Panc1 (cell line): ENCODE measurements around the gene KCNMA1. TPM values are rescaled to one million over a fixed set of nuclear protein-coding genes. Genes with fewer than 3 reads are reported as not detected.

Source experiments
- ATAC-seq: fragments of 200-7000 bp; cut with Tn5 transposase; 2 replicates; pipeline ENCODE4 v1.9.1; 2020; ENCODE audit warnings: mild to moderate bottlenecking, moderate library complexity
- BruUV-seq: library from RNA; stranded (reverse); fragments of 400-500 nt; replicated peaks from 2 replicates; lab custom pipeline; 2021; lab: Mats Ljungman, UMichigan
- CTCF ChIA-PET: fragments of 300-600 bp; sonication (Branson Sonifier 250); formaldehyde crosslinking; loops from one replicate; lab custom pipeline; 2022; ENCODE audit warnings: antibody characterized with exemption; lab: Charles Lee
- POLR2A ChIA-PET: fragments of 300-600 bp; sonication (Branson Sonifier 250); formaldehyde crosslinking; loops from one replicate; lab custom pipeline; 2022; ENCODE audit warnings: antibody characterized with exemption; lab: Charles Lee
- DNase-seq: peaks from one replicate; pipeline ENCODE4 v3.0.0-alpha.2; 2010; ENCODE audit warnings: low read depth, low spot score
- H3K27ac ChIP-seq: 2 replicates; pipeline ENCODE4 v1.5.1; 2011; ENCODE audit warnings: mild to moderate bottlenecking, low read length, inconsistent platforms
- H3K27me3 ChIP-seq: fragments of 200-500 bp; sonication (Bioruptor generic); 2 replicates; pipeline ENCODE4 v1.6.0; 2014; ENCODE audit warnings: low read length, inconsistent platforms; ENCODE audit not compliant: control insufficient read depth, insufficient read depth
- H3K36me3 ChIP-seq: fragments of 200-500 bp; sonication (Bioruptor generic); 2 replicates; pipeline ENCODE4 v1.5.1; 2014; ENCODE audit warnings: inconsistent platforms, mild to moderate bottlenecking, low read length, moderate library complexity; ENCODE audit not compliant: control insufficient read depth, insufficient read depth
- H3K4me1 ChIP-seq: 2 replicates; pipeline ENCODE4 v1.5.1; 2011; ENCODE audit warnings: inconsistent platforms, mild to moderate bottlenecking, low read length, moderate library complexity; ENCODE audit not compliant: control insufficient read depth, insufficient read depth
- H3K4me3 ChIP-seq, 2 experiments: 2 replicates each; pipeline ENCODE4 v1.5.1; 2011 to 2012; ENCODE audit warnings: low read depth in 2 of 2, low read length in 2 of 2, mild to moderate bottlenecking in 2 of 2, inconsistent platforms in 1 of 2, moderate library complexity in 1 of 2
- H3K9me3 ChIP-seq: fragments of 200-500 bp; sonication (Bioruptor generic); 2 replicates; pipeline ENCODE4 v1.5.1; 2014; ENCODE audit warnings: low read depth, mild to moderate bottlenecking, inconsistent platforms, low read length, moderate library complexity; ENCODE audit not compliant: control insufficient read depth, insufficient read depth
- CTCF ChIP-seq: fragments of 450-650 bp; IDR thresholded peaks from 2 replicates; pipeline ENCODE4 v1.5.1; 2017; ENCODE audit warnings: mild to moderate bottlenecking
- POLR2AphosphoS5 ChIP-seq: IDR thresholded peaks from 2 replicates; pipeline ENCODE4 v1.6.1; 2012; ENCODE audit warnings: mild to moderate bottlenecking, low read depth, low read length, moderate library complexity
- SIN3A ChIP-seq: IDR thresholded peaks from 2 replicates; pipeline ENCODE4 v1.6.1; 2012; ENCODE audit warnings: low read depth, mild to moderate bottlenecking, low read length, moderate library complexity, borderline replicate concordance; ENCODE audit not compliant: insufficient read depth
- TCF7L2 ChIP-seq: IDR thresholded peaks from 2 replicates; pipeline ENCODE4 v1.6.1; 2011; ENCODE audit warnings: mild to moderate bottlenecking, low read depth, low read length, inconsistent platforms
- in situ Hi-C: cut with HindIII; loops from 2 replicates; pipeline ENCODE4 v1.10.0; 2016; ENCODE audit warnings: low sequenced_read_pairs, low pct_unique_long_range_greater_than_20kb
- intact Hi-C: fragments of 100-400 bp; cut with micrococcal nuclease; formaldehyde crosslinking; loops from one replicate; pipeline ENCODE4 v1.10.0; 2022; ENCODE audit not compliant: unreplicated experiment
- total RNA-seq: library from RNA; stranded (reverse); gene quantifications from one replicate; pipeline ENCODE4 v1.2.1, GENCODE V29; 2021; ENCODE audit not compliant: unreplicated experiment
- TF ChIP-seq, protein P1 (sequence below), 2 experiments: IDR thresholded peaks; 2 replicates each; pipeline ENCODE4 v1.6.1; 2011 to 2012; ENCODE audit warnings: low read depth in 2 of 2, control low read depth in 1 of 2, low read length in 1 of 2, mild to moderate bottlenecking in 1 of 2, moderate library complexity in 1 of 2; ENCODE audit not compliant: insufficient read depth in 1 of 2

KCNMA1 gene
- total RNA-seq, 1 experiment from 2014 or later: 91.9 TPM

DNA sequence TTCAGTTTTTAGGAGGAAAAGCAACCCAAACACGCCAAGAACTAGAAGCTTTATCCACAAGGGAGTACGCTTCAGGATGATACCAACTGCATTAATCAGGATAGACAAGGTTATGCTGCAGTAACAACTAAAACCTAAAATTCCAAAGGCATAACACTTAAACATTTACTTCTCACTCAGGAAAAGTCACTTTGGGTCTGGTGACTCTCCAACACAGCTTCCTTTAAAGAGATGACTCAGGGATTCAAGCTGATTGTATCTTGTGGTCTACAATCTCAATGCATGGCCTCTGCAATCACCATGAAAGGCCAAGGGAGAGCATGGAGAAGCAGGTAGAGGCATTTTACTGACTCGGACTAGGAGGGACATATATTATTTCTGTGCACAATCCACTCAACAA lies 315.8 kb downstream of the KCNMA1 start:
- in situ Hi-C loops: no loop called here
- peaks cover 9% of the 10 kb centered on the region for H3K4me1 ChIP-seq
- no peaks in the 10 kb centered on the region for H3K36me3 ChIP-seq
- H3K27ac ChIP-seq: no peak overlapping the region
- DNase-seq: no peak
- ChIA-PET POLR2A (interaction anchor here (0.5 kb wide), 1 partner anchor 34 kb away, joined by 7 read pairs; no protein-coding TSS in a partner anchor), CTCF (no interaction called here)
- H3K4me3 ChIP-seq: no peak overlapping the region
- BruUV-seq: no TSS peak
- H3K27me3 ChIP-seq: no peaks in the 10 kb centered on the region
- no peak for ATAC-seq
- peaks cover 8% of the 10 kb centered on the region; the same call in 1 of the 2 replicates for H3K9me3 ChIP-seq
- TF ChIP-seq POLR2AphosphoS5 (no peak), TCF7L2 (no peak), SIN3A (no peak), CTCF (no peak)
- TF ChIP-seq, protein P1, sequence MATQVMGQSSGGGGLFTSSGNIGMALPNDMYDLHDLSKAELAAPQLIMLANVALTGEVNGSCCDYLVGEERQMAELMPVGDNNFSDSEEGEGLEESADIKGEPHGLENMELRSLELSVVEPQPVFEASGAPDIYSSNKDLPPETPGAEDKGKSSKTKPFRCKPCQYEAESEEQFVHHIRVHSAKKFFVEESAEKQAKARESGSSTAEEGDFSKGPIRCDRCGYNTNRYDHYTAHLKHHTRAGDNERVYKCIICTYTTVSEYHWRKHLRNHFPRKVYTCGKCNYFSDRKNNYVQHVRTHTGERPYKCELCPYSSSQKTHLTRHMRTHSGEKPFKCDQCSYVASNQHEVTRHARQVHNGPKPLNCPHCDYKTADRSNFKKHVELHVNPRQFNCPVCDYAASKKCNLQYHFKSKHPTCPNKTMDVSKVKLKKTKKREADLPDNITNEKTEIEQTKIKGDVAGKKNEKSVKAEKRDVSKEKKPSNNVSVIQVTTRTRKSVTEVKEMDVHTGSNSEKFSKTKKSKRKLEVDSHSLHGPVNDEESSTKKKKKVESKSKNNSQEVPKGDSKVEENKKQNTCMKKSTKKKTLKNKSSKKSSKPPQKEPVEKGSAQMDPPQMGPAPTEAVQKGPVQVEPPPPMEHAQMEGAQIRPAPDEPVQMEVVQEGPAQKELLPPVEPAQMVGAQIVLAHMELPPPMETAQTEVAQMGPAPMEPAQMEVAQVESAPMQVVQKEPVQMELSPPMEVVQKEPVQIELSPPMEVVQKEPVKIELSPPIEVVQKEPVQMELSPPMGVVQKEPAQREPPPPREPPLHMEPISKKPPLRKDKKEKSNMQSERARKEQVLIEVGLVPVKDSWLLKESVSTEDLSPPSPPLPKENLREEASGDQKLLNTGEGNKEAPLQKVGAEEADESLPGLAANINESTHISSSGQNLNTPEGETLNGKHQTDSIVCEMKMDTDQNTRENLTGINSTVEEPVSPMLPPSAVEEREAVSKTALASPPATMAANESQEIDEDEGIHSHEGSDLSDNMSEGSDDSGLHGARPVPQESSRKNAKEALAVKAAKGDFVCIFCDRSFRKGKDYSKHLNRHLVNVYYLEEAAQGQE (IDR thresholded peaks at IDR 0.05; ENCODE audit: insufficient read depth in 1 of 2, low read depth in 2 of 2, low read length in 1 of 2): no peak
- intact Hi-C loops: no loop called here

- intact Hi-C loops: no loop called here
These were observed 316.6 kb downstream of the KCNMA1 start for GRCh38 chr10:77320971-77321471.

More at GRCh38 chr10:77320971-77321471, 316.6 kb downstream of the KCNMA1 start:
- Histone ChIP-seq H3K4me1 (peaks cover 9% of the 10 kb centered on the region), H3K4me3 (no peak overlapping the region), H3K9me3 (peaks cover 8% of the 10 kb centered on the region; the same call in 1 of the 2 replicates), H3K27me3 (no peaks in the 10 kb centered on the region), H3K27ac (peak overlapping the region; percentile 31; the same call in 1 of the 2 replicates), H3K36me3 (no peaks in the 10 kb centered on the region)
- in situ Hi-C loops: no loop called here
- no peak for TF ChIP-seq POLR2AphosphoS5
- TF ChIP-seq TCF7L2: no peak
- TF ChIP-seq SIN3A: no peak
- TF ChIP-seq, protein P1 (IDR thresholded peaks at IDR 0.05; ENCODE audit: insufficient read depth in 1 of 2, low read depth in 2 of 2, low read length in 1 of 2): no peak
- TF ChIP-seq CTCF: no peak
- CTCF ChIA-PET: interaction anchor here (0.6 kb wide), 1 partner anchor 322 kb away, joined by 7 read pairs; no protein-coding TSS in a partner anchor
- peak; percentile 75 for ATAC-seq
- BruUV-seq: no TSS peak
- POLR2A ChIA-PET: no interaction called here
- no peak for DNase-seq
